Hematopoietic multipotent progenitor cell treated with erythropoietin and hydrocortisone succinate and interleukin-3 and kit ligand, for 6 days (in vitro differentiated cells): ENCODE results near the gene SSBP2.

Experiments used
- DNase-seq: peaks from one replicate; pipeline ENCODE4 v3.0.0-alpha.2; 2015

The SSBP2 gene

GRCh38 chr5:81363093-81363871 is 387.6 kb downstream of the SSBP2 start:
- no peak for DNase-seq
